ENCODE measurements around the gene SLC35D2.

GRCh38 chr9:96320749-96321280 is 62.7 kb downstream of the SLC35D2 start:
- TF ChIP-seq, protein P1, sequence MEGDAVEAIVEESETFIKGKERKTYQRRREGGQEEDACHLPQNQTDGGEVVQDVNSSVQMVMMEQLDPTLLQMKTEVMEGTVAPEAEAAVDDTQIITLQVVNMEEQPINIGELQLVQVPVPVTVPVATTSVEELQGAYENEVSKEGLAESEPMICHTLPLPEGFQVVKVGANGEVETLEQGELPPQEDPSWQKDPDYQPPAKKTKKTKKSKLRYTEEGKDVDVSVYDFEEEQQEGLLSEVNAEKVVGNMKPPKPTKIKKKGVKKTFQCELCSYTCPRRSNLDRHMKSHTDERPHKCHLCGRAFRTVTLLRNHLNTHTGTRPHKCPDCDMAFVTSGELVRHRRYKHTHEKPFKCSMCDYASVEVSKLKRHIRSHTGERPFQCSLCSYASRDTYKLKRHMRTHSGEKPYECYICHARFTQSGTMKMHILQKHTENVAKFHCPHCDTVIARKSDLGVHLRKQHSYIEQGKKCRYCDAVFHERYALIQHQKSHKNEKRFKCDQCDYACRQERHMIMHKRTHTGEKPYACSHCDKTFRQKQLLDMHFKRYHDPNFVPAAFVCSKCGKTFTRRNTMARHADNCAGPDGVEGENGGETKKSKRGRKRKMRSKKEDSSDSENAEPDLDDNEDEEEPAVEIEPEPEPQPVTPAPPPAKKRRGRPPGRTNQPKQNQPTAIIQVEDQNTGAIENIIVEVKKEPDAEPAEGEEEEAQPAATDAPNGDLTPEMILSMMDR (IDR thresholded peaks at IDR 0.05; ENCODE audit: low read depth, low read length, missing input control) = no peak
- TF ChIP-seq TAF1 (conservative IDR thresholded peaks at IDR 0.05) (no peak), YY1 (IDR thresholded peaks at IDR 0.05) (no peak), JUND (IDR thresholded peaks at IDR 0.05) (no peak), GABPA (IDR thresholded peaks at IDR 0.05 in 1 of 2, conservative IDR thresholded peaks at IDR 0.05 in 1 of 2) (no peak)
